Hematopoietic multipotent progenitor cell treated with erythropoietin and hydrocortisone succinate and interleukin-3 and kit ligand, for 17 days (in vitro differentiated cells): ENCODE measurements around the gene ABHD3.
"Not testable (repeated sequence)": the region's sequence is repeated elsewhere in the genome, so short reads cannot be mapped to it uniquely, and the experiment has no call there.

Experiments
- DNase-seq: peaks from one replicate; pipeline ENCODE4 v3.0.0-alpha.2; 2015; ENCODE audit warnings: low spot score

Gene ABHD3

DNA sequence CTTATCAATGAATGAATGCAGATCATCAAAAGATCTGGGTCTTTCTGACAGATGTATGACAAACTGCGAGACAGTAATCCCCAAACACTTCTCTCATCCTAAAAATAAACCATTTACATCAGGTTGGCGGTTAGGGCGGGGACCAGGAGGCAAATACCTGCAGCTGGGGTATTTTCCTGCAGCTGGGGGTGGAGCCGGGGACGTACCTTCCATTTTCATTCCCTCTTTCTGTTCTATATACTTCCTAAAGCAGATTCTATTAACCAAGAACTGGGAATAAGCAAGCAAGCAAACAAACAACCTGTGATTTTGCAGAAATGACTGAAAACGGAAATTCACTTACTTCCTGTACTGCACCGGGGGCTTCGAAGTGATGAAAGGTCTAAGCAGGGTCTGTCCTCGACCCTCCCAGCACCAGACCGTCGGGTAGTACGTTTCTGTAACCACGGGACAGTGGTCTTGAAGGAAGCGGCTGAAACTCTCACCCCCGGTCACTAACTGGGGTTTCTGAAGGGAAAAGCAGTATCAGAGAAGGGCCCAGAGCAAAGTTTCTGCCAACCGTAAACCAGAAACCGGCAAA is 1.2 kb downstream of the ABHD3 start:
- DNase-seq = no peak

DNA sequence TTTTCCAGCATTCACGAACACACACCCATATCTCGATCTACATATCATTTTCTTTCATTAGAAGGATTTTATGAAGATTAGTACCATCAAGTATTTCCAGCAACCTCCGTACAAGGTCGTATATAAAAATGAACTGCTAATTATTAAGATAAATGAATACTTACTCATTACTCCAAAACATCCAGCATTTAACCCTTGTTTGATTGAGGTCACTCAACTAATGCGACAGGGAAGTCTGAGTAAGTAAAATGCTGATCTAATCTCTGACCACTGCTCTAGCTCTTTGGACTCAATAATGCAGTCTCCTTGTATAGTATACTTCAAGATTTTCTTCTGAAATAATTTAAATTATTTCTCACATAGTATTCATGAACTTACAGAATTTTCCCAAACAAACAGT is 2.0 kb downstream of the ABHD3 start:
- DNase-seq = no peak

DNA sequence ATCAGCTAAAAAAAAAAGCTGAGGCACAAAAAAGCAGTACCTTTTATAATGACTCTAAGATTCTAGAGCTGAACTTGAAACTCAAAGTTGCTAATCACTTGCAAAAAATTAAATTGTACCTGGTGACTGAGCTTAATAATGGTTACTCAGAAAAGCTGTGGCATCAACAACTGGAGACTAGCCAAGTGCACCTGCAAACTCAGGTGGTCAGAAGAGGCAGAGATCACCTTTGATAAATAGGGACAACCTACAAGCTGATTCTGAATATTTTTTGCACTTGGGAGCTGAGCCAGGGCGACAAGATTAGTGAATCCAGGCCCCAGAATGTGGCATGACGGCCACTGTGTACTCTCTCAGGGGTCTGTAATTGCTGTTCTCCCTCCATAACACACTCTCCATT is 3.0 kb downstream of the ABHD3 start:
- DNase-seq = no peak

DNA sequence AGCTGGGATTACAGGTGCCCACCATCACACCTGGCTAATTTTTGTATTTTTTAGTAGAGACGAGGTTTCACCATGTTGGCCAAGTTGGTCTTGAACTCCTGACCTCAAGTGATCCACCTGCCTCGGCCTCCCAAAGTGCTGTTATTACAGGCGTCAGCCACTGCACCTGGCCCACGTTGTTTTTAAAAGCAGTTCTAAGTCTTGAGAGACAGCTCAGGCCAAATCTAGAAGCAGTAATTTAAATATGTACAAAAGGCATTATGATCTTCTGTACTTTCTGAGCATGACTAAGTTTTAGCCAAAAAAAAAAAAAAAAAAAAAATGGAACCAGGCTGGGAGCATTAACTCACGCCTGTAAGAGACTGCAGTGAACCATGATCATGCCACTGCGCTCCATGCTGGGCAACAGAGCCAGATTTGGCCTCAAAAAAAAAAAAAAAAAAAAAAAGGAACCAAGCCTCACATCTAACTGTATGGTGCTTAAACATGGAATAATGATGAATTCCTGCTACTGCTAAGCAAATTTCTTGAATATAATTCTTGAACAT is 4.0 kb downstream of the ABHD3 start:
- DNase-seq = no peak

DNA sequence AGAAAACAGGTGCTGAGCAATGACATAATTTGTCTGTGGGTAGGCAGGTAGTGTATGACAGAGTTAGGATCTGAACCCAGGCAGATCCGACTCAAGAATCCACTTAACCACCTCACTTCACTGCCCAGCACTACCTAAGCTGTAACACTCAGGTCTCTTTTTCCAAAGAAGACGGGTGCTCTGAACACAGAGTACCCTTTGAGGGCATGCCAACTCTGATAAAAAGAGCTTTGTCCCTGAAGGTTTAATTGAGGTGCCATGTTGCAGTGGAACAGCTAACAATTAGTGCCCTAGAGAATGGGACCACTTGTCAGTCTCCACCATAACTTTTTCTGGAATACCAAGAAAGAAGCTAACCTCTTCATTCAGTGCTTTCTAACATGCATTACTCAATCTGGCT is 11.3 kb downstream of the ABHD3 start:
- no peak for DNase-seq

DNA sequence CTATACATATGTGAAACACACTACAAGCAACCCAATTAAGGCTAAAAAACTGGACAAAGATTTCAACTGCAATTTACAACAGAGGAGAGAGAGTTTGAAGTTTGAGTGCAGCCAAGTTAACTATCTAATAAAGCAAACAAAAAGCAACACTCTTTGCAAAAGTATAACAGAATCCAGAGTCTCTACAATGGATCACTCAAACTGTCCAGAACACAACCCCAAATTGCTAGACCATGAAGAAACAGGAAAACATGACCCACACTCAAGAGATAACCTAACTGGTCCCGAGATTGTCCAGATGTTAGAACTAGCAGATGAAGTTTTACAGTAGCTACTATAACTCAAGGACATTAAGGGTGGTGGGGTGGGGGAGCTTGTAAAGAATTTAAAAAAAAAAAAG is 14.8 kb downstream of the ABHD3 start:
- DNase-seq = no peak

DNA sequence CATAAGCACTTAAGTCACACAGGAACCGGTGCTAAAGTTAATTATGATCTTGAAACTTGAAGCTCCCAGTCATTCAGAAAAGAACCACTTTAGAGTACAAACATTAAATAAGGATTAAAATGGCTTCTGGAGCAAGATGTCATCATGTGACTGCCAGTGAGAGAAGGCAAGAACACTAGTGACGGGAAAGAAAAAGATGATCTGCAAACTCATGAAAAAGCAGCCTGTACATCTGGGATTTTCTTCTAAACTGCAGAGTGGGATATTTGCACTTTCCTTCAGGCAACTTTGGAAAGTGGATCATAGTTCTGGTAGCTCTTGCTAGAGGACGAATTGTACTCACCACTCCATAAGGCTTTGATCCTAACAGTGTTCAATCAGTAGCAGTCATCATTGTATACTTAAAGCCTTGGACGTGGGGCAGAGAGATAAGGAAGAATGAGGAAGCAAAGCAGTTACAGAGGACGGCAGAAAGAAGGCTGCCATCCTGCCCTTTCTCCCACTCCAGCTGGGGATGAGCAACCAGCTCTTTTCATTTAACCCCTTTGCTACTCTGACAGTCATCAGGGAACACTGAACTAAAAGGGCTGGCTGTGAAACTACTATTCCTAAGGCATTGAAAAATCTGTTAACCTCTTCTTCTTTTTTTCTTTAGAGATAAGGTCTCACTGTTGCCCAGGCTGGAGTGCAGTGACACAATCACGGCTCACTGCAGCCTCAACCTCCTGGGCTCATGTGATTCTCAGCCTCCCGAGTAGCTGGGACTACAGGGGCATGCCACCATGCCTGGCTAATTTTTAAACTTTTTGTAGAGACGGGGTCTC is 18.1 kb downstream of the ABHD3 start:
- no peak for DNase-seq

DNA sequence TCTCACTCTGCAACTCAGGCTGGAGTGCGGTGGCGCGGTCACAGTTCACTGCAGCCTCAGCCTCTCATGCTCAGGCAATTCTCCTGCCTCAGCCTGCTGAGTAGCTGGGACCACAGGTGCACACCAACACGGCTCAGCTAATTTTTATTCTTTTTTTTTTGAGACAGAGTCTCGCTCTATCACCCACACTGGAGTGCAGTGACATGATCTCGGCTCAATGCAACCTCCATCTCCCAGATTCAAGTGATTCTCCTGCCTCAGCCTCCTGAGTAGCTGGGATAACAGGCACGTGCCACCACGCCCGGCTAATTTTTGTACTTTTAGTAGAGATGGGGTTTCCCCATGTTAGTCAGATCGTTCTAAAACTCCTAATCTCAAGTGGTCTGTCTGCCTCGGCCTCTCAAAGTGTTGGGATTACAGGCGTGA is 19.0 kb downstream of the ABHD3 start:
- not testable (repeated sequence) for DNase-seq

DNA sequence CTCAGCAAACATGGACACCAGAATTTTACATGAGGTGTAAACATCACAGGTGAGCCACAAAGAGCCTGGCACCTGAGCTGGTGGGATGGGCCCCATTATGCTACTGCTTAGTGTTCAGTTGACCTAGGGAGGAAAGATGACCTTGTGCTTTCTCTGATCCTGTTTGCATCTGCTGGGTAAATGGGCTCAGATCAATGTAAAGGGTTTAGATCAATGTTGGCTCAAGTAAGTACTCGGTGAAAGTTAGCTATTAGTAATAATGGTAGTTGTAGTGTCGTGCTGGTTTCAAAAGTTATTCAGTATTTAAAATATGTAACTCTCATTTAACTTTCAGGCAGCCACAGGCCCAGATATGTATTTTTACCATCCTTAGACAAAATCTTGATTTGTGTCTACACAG is 19.8 kb downstream of the ABHD3 start:
- DNase-seq = no peak

DNA sequence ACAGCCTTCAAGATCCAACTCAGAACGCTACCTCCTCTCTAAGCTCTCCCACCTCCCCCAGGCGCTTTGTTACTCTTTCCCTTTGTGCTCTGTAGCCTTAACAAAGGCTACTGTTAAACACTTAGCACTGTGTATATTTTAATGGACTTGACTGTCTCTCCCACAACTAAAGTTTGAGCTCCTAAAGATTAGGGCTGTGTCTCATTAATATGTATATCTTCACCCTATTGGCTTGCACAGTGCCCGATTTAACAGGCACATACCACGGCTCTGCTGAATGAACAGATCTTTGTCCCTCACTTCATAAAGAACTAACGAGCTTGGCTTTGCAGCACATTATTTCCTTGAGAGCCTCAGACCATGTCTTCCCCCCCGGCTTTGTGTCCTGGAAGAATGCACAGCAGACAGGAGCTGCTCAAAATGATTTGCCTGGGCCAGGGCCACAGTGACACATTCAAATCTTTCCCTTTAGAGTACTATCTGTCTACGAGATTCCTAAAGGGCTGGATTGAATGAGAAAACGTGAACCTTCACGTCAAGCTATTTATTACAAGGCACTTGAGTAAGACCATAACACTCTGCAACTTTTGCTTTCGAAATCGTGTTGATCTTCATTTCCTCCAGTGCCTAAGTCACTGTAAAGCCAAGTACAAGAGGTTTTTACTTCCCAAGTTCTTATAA is 22.1 kb downstream of the ABHD3 start:
- DNase-seq = peak; percentile 52

DNA sequence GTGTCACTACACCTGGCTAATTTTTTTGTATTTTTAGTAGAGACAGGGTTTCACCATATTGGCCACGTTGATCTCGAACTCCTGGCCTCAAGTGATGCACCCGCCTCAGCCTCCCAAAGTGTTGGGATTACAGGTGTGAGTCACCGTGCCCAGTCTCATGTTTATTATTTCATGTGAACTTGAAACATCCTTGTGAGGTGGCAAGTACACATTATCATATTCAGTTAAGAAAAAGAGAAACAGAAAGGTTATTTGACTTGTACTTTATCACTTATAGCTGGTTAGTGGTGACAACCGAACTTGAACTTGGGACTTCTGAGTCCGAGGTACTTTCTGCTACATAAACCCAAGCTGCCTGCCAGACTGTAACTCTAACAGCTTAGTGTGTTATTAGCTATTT is 24.4 kb downstream of the ABHD3 start:
- no peak for DNase-seq

DNA sequence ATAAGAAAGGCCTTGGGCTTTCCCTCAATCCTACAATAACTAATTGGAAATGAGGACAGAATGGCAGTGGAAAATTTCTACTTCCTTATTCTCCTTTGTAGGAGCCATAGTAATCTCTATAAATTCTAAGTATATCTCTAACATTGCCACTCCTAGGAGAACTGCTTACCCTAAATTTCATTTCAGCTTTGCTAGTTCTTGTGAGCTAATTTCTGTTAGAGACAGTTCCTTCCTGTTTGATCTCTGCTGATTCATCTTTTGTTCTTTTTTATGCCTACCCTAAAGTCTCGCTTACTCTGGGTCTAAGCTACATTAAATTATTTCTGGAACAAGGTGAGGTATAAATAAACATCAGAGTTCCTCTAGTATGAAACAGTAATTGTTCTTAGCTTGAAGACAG is 25.7 kb downstream of the ABHD3 start:
- DNase-seq = no peak

DNA sequence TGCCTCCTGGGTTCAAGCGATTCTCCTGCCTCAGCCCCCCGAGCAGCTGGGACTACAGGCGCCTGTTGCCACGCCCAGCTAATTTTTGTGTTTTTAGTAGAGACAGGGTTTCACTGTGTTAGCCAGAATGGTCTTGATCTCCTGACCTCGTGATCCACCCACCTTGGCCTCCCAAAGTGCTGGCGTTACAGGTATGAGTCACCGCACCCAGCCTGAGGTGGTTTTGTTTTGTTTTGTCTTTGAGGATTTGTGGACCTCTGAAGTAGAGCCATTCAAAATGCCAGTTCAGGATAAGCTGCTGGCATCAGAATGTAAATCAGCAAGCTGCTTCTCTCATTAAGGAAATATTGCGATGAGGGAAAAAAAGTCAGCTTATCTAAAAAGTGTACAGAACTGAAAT is 29.2 kb downstream of the ABHD3 start:
- not testable (repeated sequence) for DNase-seq

DNA sequence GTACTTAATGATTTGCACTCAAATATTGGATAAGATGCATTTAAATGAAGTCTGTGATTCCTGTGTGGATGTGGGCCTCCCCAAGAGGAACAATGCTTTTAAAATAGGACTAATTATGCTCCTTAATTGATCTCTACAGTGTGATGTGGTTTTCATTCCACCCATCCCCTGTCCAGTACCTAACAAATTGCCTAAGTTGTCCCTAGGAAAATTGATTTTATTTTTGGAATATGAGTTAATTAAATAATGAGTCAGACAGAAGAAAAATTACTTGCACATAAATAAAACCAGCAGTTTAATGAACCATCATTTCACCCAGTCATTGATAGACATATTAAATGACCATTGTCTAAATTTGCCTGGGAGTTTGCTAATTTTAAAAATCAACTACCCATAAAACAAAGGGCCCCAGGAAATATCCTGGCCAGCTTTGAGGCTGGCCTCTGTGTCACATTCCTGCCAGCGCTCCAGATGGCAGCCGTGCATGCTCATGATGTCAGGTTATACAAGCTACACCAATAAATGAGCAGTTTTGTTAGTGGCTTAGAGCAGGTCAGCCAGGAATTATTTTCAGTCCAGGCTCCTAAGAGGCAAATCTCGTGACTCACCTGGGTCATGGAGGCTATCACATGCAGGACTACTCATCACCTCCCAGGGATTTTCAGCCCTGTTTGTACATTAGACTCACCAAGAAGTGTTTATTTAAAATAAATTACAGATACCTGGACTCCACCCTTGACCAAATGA is 31.9 kb downstream of the ABHD3 start:
- DNase-seq = no peak

DNA sequence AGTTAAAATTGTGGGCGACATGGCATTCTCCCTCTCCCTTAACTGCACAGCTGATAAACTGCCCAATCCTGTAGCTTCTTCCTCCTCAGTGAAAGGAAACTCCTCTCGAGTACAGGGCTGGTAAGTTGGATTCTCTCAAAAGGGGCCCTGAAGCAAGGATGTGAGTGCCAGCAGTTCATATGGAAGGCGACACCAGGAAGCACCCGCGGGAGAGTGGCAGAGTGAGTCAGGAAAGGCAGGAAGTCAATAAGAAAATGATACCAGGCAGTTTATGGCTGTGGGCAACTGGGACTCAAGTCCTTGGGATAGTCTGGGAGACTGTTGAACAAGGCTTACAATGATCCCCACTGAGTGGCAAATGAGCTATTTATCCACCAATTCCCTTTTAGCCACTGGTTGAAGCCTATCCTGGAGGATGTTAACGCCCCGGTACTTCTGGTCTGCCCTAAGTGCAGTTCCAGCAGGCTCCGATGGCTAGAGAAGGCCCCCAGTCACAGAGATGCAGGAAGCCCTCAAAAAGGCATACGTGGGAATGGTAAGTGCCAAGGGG is 34.8 kb downstream of the ABHD3 start:
- DNase-seq = no peak

DNA sequence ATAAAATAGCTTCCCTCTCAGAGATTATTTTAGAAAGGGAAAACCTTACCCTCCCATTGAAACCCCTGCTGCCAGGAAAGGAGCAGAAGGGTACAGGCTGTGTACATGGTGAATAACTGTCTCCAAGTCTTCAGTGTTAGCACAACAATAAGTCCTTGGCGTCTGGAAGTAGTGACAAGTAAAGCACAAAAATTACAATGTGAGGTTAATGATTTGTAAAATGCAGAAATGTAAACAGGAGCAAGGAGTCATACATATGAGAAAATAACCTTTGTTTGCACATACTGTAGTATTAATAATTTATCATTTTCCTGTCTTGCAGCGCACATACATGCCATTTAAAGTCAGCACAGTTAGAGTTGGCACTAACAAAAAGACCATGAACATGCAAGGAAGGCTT is 40.5 kb downstream of the ABHD3 start:
- DNase-seq = no peak

DNA sequence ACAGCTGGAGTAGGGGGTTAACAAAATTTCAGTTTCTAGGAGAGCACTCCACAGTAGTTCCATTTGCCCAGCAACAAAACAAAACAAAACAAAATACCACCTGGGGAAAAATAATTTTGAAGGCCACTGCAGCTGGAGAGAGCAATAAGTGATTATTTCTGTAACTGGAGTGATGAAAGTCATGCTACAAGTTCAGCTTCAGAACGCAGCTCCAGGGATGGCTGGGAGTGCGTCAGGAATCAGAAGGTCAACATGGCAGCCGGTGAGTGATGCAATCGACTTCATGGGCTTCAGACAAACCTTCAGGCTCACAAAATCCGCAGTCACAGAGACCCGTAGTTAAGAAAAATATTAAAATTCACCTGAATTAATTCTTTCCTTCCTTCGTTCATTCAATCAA is 41.0 kb downstream of the ABHD3 start:
- no peak for DNase-seq

DNA sequence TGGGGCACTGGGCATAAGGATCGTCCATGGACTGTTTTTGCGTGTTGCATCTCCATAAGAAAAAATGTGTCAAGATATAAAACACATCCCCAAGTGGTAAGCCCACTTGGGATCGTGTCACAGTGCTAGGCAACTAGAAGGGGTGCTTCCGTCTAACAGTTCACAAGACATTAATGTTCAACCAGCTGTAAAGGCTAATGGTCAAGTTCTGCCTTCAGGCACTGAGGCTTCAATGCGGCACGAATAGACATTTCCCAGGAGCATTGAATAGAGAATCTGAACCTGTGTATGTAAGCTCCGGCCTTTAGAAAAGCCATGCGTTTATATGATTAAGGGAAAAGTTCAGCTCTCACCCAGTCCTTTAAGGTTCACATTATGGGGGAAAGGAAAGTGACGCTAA is 42.0 kb downstream of the ABHD3 start:
- no peak for DNase-seq

DNA sequence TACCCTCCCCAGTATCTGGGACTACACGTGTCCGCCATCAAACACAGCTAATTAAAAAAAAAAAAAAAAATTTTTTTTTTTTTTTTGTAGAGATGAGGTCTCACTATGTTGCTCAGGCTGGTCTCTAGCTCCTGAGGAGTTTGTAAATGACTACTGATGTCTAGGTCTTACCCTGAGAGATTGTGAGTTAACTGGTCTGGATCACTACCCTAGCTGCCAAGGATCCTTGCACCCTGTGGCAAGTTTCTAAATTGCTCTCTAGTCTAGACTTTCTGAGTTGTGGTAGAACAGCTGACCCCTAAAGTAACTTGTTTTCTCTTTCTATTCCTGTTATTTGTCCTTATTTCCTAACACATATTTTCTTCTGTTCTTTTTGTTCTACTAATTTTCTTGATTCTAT is 44.5 kb downstream of the ABHD3 start:
- DNase-seq = no peak

DNA sequence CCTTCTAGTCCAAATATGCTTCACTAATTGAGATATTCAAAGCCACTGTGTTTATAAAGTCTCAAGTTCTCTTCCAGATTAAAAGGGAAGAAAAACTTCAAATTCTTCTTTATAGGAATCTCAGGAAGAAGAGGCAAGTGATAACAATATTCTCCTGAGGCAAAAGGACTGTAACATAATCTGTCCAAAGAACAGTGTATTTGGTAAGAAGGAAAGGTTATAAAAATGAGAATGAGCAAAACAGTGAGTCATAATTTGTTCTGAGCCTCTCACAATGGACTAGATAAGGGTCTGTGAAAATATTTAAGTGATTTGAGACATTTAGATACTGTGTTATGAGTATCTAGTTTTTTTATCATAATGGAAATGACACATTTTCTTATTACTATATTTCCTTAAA is 48.2 kb downstream of the ABHD3 start:
- no peak for DNase-seq

DNA sequence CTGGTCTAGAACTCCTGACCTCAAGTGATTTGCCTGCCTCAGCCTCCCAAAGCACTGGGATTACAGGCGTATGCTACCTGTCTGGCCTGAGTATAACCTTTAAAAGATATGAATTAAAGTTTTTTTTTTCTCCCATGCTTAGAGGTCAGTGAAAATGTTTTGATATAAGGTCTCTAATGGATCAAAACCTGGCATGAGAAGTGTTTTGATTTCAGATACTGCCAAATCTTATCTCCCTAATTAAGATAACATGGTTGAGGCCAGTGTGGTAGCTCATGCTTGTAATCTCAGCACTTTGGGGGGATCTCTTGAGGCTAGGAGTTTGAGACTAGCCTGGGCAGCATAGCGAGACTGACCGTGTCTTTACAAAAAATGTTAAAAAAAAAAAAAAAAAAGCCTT is 51.2 kb downstream of the ABHD3 start:
- no peak for DNase-seq

DNA sequence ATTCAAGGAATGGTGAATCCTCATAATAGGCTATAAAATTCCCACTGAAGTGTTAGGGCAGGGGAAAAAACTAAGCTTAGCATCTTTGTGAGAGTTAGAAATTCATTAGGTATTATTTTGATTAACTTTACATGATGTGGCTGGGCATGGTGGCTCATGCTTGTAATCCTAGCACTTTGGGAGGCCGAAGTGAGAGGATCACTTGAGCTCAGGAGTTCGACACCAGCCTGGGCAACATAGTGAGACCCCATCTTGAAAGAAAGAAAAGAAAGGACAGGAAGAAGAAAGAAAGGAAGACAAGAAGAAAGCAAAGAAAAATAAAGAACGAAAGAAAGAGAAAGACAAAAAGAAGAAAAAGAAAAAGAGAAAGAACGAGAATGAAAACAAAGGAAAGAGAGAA is 52.5 kb downstream of the ABHD3 start:
- no peak for DNase-seq
